Activated CD4-positive, alpha-beta T cell treated with anti-CD3 and anti-CD28 coated beads for 48 hours (primary cell): ENCODE data around the gene MTMR1.

Source experiments
- DNase-seq: peaks from one replicate; pipeline ENCODE4 v3.0.0-alpha.2; 2020

The MTMR1 gene

DNA sequence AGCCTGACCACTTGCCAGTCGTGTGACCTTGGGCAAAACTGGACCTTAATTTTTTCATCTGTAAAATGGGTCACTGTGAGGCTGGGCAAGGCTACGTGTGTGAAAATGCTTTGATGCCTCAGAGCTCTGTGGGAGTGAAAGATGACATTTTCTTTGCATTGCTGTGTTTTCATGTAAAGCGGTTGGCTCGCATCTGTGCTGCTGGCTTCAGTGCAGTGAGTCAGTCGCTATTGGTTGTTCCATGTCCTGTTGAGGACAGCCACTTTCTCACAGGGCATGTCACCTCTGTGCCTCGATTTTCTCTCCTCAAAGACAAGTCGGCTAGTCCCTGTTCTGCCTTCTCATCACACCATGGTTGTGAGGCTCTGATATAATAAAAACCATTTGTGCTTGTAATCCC, 4.4 kb downstream of the MTMR1 start:
- DNase-seq: peak; percentile 41

DNA sequence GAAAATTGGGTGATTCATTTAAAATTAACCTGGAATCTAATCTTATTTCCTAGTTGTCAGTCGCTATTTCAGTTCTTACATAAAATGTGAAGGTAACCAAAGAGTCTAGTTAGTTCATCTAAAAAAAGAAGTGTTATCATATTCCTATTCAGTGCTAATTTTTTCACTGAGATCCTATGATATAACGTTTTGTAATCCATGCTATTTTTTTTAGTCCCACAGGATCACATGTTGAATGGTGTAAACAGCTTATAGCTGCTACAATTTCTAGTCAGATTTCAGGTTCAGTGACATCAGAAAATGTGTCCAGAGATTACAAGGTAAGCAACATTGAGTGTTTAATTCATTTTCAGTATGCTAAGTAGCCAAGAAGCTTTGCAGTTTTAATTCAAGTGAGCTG, 5.8 kb downstream of the MTMR1 start:
- no peak for DNase-seq

DNA sequence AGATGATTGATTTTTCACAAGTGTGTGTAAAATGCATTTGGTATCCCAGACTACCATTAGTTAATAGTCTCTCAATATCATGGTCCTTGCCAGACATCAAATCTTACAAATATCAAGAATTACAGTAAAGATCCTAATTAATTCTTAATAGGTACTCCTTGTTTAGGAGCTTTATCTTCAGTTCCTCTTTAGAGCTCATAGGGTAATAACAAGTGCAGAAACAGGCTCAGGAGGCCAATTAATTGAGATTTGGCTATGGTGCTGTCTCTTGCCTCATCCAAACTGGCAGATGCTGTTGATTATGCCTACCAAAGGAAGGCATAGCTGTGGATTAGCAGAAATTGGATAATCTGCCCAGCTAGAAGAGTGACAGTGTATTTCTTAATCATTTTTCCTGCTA, 6.9 kb downstream of the MTMR1 start:
- no peak for DNase-seq

DNA sequence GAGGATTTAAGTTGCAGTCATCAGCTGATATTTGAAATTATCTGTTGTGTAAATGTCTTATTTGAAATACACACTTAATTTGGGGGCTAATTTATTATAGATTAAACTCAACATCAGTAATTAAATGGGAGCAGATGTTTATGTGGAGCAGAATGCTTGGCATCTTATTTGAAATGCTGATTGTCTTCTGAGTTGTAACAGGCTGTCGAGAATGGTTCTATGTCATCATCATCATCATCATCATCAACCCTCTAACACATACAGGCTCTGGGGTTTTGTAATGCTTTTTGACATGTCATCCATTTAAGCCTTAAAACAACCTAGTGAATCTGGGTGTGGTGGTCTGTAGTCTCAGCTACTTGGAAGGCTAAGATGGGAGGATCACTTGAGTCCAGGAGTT, 8.2 kb downstream of the MTMR1 start:
- DNase-seq: no peak

DNA sequence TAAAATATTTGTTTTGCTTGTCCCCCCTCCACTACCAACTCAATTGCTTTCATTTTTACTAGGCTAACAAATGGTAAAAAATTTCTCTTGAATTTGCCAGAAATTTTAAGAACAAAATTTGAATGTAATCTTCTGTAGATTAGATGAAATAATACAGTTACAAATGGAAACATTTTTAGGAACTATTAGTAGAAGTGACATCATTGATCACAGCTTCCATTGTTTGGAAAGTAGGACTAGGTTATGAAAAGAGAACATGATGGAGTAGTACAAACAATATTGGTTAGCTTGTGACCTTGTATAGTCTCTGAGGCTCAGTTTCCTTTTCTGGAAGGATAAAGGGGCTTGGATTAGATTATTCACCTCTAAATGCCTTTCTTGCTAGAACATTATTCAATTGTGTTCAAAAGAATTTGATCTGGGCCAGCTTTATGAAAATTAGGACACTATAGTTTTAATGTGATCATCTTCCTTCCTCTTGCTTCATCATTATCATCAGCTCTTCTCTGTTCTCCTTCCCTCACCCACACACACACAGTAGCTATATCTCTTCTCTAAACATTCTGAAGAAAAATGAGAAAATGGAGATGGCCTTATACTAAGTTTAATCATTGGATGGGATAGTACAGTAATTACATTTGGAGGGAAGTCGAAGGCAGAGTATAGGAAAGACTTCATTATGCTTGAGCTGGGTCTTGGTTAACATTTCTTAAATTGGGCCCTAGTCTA, 9.9 kb downstream of the MTMR1 start:
- DNase-seq: no peak

DNA sequence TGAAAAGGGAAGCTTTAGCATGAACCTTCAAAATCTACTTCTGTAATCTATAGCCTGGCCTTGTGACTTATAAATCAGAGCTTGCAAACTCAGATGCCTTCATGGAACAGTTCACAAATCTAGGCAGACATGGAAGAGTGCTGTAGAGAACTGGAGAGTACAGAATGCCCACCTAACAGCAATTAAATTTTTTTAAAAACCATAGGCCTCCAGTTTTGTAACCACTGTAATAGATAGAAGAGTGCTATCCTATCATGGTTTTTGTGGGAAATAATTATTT, 10.4 kb downstream of the MTMR1 start:
- DNase-seq: no peak

DNA sequence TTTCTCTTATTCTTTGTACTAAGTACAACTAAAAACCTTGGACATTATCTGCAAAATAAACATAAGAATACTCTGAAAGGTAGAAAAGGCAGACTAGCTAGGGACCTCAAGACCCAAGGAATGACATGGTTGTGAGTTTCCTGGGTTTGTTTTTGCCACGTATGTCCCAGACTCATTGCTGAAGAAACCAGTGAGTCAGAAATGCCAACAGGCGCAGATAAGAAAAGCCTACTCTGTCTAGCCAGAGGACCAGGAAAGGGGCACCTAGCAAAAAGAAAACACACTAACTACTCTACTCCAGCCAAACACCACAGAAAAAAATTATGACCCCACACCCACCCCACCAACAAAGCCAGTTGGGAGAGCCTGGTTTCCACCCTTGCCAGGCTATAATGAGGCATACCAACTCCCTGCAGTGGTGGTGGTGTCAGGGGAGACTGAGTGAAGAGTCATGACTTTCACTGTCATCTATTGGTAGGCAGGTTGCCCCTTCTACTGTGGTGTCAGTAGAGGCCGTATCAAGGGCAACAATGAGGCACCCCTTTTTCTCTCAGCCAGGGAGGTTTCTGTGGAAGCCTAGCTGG, 10.9 kb downstream of the MTMR1 start:
- DNase-seq: peak; percentile 45

DNA sequence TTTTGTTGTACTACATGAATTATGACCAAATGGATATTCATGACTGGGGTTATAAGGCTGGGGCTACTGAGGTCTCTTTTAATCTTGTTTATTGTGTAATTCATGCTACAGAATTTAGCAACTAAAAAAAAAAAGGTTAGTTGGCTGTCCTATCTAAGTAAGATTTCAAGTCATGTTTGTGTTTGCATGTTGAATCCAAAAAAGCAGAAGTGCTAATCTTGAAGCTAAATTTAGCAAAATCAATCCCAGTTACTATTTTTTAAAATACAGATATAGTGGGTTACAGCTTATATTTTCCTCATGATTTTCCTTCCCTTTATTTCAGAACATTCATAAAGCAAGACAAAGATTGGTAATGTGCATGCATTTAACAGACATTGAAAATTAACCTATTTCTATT, 19.4 kb downstream of the MTMR1 start:
- no peak for DNase-seq

DNA sequence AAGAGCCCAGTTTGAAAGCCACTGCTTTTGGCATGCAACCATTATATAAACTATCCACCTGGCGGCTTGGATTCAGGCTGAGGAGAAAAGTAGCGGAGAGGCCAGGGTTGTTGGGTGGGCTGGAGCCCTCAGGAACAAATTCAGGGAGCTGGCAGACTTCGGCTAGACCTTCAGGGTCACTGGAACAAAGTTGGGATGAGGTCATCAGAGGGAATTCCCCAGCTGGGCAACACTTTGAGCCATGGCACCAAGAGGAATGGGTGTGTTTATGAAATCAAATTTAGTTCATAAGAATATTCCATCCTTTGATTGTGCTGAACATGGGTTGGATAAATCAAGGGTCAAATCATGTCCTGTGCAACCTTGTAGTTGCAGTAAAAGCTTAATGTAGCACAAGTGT, 22.0 kb downstream of the MTMR1 start:
- DNase-seq: no peak

DNA sequence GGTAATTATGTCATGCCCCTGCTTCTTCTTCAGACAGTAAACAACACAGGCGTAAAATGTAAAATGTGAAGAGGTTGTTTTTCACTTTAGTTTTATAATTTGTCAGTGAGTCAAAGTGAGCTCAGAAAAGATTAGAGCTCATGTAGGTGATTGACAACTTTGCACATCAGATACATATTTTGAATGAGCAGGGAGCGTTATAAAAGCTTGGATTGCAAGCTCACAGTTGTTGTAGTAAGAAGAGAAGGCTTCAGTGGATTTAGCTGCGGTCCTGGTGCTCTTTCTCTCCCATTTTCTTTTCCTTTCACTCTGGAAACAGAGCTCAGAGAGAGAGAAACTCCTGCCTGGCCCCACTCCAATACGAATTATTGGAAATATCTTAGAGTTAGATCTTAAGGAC, 26.4 kb downstream of the MTMR1 start:
- no peak for DNase-seq

DNA sequence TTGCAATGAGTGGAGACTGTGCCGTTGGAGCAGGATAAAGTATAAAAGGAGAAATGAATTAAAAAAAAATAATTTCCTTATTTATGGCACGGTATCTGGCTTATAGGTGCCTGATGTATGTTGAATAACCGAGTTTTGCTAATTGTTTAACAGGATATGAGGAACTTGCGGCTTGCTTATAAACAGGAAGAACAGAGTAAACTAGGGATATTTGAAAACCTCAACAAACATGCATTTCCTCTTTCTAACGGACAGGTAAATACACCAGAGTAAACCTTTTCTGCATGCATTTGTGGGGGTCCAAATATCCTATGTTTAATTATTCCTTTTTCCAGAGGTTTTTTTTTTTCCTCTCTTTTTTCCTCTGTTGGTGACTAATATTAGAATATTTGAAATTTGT, 36.8 kb downstream of the MTMR1 start:
- no peak for DNase-seq

DNA sequence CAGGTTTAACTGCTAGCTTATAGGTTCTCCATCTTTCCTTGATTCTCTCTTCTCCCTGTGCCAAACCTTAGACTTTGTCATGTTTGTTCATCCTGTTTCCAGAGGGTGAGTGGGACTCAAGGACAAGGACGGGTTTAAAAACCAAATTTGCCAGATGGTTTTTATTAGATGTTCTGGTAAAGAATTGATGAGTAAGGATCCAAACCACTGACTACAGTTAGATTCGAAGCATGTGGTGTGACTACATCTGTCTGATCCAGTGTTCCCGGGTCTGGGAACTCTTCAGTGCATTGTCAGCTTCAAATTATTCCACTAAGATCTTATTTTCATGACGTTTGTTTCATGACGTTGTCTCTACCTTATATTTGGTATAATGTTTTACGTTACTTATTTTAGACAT, 37.5 kb downstream of the MTMR1 start:
- no peak for DNase-seq

DNA sequence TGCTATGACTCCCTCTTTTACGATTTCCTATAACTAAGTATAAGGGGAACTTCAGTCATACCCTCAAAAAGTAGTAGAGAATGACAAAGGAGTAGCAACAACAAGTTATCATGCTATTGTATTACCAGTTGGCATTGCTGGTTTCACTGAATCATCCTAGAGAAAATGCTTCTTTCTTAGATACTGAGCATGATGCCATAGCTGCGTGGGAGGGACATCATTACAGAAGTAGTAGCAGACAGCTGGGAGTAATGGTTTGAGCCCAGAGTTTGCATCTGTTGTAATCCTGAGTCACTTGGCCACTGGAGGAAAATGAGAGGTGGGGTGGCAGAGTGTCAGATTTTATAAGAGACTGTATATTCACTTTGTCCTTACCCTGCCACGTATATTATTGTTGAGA, 38.6 kb downstream of the MTMR1 start:
- DNase-seq: peak; percentile 75

DNA sequence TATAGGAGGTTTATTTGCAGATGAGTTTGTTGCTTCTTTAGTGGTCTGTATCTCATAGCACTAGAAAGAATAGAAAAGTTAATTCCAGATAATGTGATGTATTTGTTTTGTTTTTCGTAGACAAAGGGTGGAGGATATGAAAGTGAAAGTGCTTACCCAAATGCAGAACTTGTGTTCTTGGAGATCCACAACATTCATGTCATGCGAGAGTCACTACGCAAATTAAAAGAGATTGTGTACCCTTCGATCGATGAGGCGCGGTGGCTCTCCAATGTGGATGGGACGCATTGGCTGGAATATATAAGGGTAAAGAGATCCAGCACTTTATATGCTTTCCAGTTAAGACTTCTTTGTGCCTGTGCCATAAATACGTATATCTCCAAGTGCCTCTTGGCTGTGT, 43.3 kb downstream of the MTMR1 start:
- DNase-seq: no peak

DNA sequence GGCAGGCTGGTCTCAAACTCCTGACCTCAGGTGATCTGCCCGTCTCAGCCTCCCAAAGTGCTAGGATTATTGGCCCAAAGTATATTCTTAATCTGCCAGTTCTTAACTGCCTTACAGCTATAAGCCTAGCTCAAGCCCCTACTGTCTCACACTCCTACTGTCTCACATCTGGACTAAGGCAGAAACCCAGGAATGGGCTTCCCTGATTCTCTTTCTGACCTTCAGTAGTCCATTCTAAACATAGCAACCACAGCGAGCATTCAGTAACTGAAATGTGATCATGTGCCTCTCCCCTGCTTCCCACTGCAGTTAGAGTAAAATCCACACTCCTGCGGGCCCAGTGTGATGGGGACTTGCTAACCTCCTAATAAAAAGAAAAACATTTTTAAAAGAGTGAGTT, 58.9 kb downstream of the MTMR1 start:
- DNase-seq: no peak

DNA sequence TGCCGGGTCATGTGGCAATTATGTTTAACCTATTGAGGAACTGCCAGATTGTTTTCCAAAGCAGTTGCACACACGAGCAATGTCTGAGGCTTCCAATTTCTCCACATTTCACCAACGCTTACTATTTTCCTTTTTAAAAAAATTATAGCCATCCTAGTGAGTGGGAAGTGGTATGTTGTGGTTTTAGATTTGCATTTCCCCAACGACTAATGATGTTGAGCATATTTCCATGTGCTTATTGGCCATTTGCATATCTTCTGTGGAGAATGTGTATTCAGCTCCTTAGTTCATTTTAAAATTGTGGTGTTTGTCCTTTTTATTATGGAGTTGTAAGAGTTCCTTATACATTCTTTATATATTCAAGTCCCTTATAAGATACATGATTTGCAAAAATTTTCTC, 60.2 kb downstream of the MTMR1 start:
- DNase-seq: no peak

DNA sequence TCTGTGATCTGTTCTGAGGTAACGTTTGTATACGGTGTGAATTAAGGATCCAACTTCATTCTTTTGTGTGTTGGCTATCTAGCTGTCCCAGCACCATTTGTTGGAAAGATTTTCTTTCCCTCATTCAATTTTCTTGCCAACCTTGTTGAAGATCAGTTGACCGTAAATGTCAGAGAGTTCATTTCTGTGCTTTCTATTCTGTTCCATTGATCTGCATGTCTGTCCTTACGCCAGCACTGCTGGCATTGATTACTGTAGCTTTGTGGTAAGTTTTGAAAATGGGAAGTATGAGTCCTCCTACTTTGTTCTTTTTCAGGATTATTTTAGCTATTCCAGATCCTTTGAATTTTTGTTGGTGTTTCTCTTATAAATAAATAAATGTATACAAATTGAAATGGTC, 60.8 kb downstream of the MTMR1 start:
- DNase-seq: no peak

DNA sequence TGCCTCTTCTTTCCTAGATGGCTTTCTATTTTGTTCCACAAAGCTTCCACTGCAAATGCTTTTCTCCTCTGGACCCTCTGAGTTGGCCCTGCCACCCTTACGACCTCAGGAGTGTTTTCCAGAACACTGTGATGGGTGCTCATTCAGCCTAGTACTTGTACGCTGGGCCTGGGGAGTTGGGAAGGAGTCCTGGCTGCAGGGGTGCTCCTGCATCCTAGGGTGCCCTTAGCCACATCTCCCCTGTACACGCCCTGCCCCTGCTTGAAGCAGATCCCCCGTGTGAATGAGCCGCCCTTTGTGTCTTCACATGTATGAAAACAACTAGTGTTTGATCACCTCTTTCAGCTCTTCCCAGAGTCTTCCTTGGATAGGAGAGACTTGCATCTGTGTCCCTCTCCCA, 64.2 kb downstream of the MTMR1 start:
- DNase-seq: no peak

DNA sequence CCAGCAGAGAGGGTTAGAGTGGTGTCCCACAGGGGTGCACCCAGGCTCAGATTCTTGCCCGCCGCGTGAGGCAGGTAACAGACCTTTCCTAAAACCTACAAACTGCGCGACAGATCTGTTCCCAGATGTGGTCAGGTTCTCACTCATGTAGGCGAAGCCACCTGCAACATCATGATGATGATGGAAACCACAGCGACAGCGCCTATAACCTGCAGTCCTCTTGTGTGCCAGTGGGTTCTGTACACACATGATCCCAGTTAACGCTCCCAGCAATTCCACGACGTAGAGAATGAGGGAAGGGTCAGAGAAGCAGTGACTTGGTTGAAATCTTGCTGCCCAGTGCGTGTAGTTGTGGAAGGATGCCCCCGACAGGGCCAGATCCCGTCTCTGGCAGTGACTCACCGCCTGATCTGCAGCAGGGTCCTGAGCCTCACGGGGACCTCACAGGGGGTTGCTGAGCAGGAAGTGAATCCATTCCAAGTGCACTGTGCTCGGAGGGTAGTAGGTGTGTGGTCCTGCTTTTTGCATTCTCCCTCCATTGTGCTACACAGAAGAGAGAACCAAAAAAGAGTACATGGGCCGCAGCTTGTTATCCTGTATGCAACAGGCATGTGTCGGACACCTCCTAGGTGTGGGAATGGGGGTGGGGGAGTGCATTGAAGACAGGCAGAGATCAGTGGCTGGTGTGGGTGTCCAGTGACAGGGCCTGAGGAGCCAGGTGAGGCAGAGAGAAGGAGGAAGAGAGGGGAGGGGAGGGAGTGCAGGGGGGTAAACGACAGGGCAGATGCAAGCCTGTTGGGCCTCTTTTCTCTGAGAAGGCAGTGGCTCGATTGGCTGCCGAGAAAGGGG, 66.6 kb downstream of the MTMR1 start:
- DNase-seq: no peak

DNA sequence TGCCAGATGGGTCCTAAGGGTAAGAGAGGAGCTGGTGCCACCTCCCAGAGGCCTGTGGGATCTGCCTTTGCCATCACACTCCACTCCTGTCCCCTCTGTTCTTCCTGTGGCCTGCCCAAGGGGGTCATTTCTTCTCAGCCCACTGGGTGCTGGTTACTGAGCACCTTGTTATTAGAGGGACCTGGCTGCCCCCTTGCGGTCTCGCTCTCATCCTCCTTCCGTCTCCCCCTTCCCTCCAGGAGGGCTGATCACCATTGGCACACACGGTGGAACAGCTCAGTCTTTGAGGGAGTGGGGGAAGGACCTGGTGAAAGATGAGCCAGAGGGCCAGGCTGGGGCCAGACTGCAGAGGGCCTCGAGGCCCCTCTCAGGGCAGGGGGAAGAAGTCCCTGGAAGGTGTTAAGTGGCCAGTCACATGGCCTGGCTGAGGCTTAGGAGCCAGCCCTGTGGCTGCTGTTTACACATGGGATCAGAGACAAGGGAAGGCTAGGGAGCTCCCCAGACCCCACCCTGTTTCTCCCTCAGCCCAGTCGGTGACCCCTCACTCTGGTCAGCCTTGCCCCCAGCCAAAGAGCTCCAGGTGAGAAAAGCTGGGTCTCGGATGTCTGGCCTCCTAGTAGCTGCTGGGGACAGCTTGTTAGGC, 68.1 kb downstream of the MTMR1 start:
- no peak for DNase-seq

DNA sequence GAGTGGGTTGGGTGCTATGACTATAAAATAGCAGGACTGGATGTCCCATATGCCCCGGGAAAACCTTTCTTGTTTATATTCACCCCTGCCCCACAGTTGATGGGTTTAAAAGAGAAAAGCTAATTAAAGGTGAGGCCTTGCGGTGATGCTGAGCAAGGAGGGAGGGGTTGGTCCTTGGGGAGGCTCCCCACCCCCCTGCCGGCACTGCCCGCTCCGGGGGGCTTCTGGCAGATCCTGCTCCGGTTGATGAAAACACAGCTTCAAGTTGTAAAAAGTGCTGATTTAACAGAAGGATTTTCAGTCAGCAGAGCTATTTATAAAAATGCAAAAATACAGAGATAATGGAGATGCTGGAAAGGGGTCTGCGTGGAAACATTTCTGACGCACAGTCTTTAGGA, 68.6 kb downstream of the MTMR1 start:
- DNase-seq: no peak

DNA sequence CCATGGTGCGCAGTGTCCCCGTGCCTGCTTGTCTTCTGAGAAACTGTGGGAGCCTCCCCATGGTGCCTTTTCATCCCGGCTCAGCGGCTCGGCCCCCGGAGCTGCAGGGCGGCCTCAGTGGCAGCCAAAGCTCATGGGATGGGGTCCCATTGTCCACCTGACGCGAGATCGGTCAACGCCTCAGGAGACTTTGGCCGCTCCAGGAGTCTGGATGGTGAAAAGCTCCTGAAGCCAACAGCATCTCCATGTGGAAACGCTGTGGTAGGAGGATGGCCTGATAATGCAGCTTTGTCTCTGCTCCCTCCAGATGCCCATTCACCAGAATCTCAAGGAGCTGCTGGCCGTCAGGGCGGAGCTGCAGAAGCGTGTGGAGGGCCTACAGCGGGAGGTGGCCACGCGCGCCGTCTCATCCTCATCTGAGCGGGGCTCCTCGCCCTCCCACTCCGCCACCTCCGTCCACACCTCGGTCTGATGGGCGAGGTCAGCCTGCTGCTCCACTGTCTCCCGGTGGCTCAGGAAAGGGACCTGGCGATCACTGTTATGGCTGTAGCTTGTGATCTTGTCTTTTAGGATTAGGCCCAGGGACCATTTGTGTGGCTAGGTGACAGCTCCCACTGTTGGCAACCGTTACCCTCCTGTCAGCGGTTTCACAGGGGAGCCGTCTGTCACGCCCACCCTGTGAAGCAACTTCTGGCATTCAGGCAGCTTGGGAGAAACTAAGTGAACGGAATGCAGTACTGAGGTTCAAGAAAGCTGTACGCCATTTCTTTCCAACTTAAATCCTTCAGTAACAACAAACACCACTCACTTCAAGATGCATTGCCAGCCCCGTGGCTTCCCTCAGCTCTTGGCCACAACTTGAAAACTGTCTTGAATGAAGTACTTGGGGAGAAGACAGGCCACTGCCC, 69.3 kb downstream of the MTMR1 start:
- DNase-seq: no peak

DNA sequence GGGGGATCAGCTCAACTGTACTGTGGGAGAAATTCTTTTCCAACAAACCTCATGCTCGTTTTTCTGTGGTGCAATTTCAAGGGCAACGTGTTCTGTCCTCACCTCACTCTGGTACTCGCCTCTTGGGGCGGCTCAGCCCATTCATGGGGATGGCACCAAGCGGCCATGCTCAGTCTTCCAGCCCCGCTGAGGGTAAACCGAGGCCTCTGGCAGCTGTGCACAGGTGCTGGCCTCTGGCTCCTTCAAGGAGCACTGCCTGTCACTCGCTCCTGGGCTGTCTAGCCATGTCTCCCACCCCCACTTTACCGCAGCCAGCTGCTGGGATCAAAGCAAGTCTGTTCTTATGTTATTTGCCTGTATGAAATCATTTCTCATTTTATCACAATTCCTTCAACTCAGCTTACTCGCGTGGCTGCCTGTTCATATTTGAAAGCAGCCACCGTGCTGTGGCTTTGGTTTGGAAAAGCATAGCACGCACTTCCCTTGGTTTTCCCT, 70.2 kb downstream of the MTMR1 start:
- DNase-seq: no peak
